ENCODE measurements around the gene CFTR. TPM values are rescaled to one million over a fixed set of nuclear protein-coding genes. Genes with fewer than 3 reads are reported as not detected.
"Not testable (repeated sequence)": the region's sequence is repeated elsewhere in the genome, so short reads cannot be mapped to it uniquely, and the experiment has no call there.

Gene CFTR
- total RNA-seq, 4 donors from 2014 or later, result 0.80 to 11.7 (median 5.0) TPM

- no peak for DNase-seq (ENCODE audit: low spot score in 2 of 2)
- TF ChIP-seq POLR2A (IDR thresholded peaks at IDR 0.05), result no peak
- no peak for TF ChIP-seq CTCF (IDR thresholded peaks at IDR 0.05)
- intact Hi-C loops (cut with DNase I; ENCODE audit: low total_unique reads), result no loop called here
- WGBS, 2 donors, result 59 to 71% methylated on average over 2 of the region's 2 CpGs
- H3K4me3 ChIP-seq (ENCODE audit: low read depth, poor library complexity, severe bottlenecking), result no peak overlapping the region
These were observed 31.2 kb upstream of the CFTR start for GRCh38 chr7:117448655-117449054.

GRCh38 chr7:117458977-117459583, 20.7 kb upstream of the CFTR start:
- no peak overlapping the region for H3K4me3 ChIP-seq (ENCODE audit: low read depth, poor library complexity, severe bottlenecking)
- no peak for DNase-seq (ENCODE audit: low spot score in 2 of 2)
- 33% methylated on average over 3 of the region's 3 CpGs for WGBS, 2 donors
- no peak for TF ChIP-seq CTCF (IDR thresholded peaks at IDR 0.05)
- no peak for TF ChIP-seq POLR2A (IDR thresholded peaks at IDR 0.05)
- intact Hi-C loops (cut with DNase I; ENCODE audit: low total_unique reads), result no loop called here

- intact Hi-C loops (cut with DNase I; ENCODE audit: low total_unique reads), result no loop called here
- TF ChIP-seq CTCF (IDR thresholded peaks at IDR 0.05) (no peak), POLR2A (IDR thresholded peaks at IDR 0.05) (no peak)
- H3K4me3 ChIP-seq (ENCODE audit: low read depth, poor library complexity, severe bottlenecking), result no peak overlapping the region
- DNase-seq (ENCODE audit: low spot score in 2 of 2), result no peak
These were observed 20.1 kb upstream of the CFTR start for GRCh38 chr7:117459735-117460134.

GRCh38 chr7:117460815-117461214, 19.0 kb upstream of the CFTR start:
- intact Hi-C loops (cut with DNase I; ENCODE audit: low total_unique reads); H3K4me3 ChIP-seq (ENCODE audit: low read depth, poor library complexity, severe bottlenecking); DNase-seq (ENCODE audit: low spot score in 2 of 2): not testable (repeated sequence)
- WGBS, 2 donors, result 94 to 97% methylated on average over 4 of the region's 4 CpGs

- WGBS, 2 donors, result 90 to 91% methylated on average over 2 of the region's 2 CpGs
- intact Hi-C loops (cut with DNase I; ENCODE audit: low total_unique reads), result no loop called here
- H3K4me3 ChIP-seq (ENCODE audit: low read depth, poor library complexity, severe bottlenecking), result no peak overlapping the region
- no peak for TF ChIP-seq CTCF (IDR thresholded peaks at IDR 0.05)
- no peak for TF ChIP-seq POLR2A (IDR thresholded peaks at IDR 0.05)
- no peak for DNase-seq (ENCODE audit: low spot score in 2 of 2)
These were observed 11.7 kb upstream of the CFTR start for GRCh38 chr7:117468174-117468573.

- WGBS, 2 donors, result 37 to 55% methylated on average over 5 of the region's 5 CpGs
- intact Hi-C loops (cut with DNase I; ENCODE audit: low total_unique reads), result no loop called here
- TF ChIP-seq POLR2A (IDR thresholded peaks at IDR 0.05), result no peak
- TF ChIP-seq CTCF (IDR thresholded peaks at IDR 0.05), result no peak
- no peak overlapping the region for H3K4me3 ChIP-seq (ENCODE audit: low read depth, poor library complexity, severe bottlenecking)
- peak in 1 of 2 donors; percentile 84 for DNase-seq (ENCODE audit: low spot score in 2 of 2)
These were observed 9.0 kb upstream of the CFTR start for GRCh38 chr7:117470777-117471176.
